GM18526 (cell line): ENCODE measurements around the gene EHD1.
A peak's percentile ranks its signal among the peaks of the same experiment; 100 is the strongest.

ENCODE experiments used
- POLR2A ChIP-seq: IDR thresholded peaks from 3 replicates; pipeline ENCODE4 v1.6.1; 2011; ENCODE audit not compliant: insufficient read length; ENCODE audit errors: extremely low read depth

The EHD1 gene

GRCh38 chr11:64878494-64879243 is at the start of gene EHD1:
TSS of gene EHD1 (minus strand) at chr11:64878621. CDS start at chr11:64878464, 157 bp downstream.
- peak; percentile 99 for TF ChIP-seq POLR2A

- TF ChIP-seq POLR2A, result no peak
Observed at GRCh38 chr11:64926689-64927088, 48.3 kb upstream of the EHD1 start.

GRCh38 chr11:64925536-64926436 is 47.4 kb upstream of the EHD1 start:
- no peak for TF ChIP-seq POLR2A

- no peak for TF ChIP-seq POLR2A
Observed at GRCh38 chr11:64924910-64925284, 46.5 kb upstream of the EHD1 start.

GRCh38 chr11:64923944-64924909 is 45.8 kb upstream of the EHD1 start, which contains the start of gene PPP2R5B:
TSS of gene PPP2R5B (plus strand) at chr11:64924689. CDS start at chr11:64925735, 1,046 bp downstream.
- TF ChIP-seq POLR2A, result no peak

- no peak for TF ChIP-seq POLR2A
Observed at GRCh38 chr11:64923151-64923661, 44.8 kb upstream of the EHD1 start.

GRCh38 chr11:64921384-64921783 is 43.0 kb upstream of the EHD1 start:
- TF ChIP-seq POLR2A, result no peak

GRCh38 chr11:64920124-64920523 is 41.7 kb upstream of the EHD1 start:
- no peak for TF ChIP-seq POLR2A

GRCh38 chr11:64919627-64920026 is 41.2 kb upstream of the EHD1 start:
- TF ChIP-seq POLR2A, result no peak

GRCh38 chr11:64918017-64918416 is 39.6 kb upstream of the EHD1 start:
- no peak for TF ChIP-seq POLR2A

GRCh38 chr11:64917663-64917995 is 39.2 kb upstream of the EHD1 start:
- TF ChIP-seq POLR2A, result no peak

- peak; percentile 82 for TF ChIP-seq POLR2A
Observed at GRCh38 chr11:64916775-64917662, 38.6 kb upstream of the EHD1 start, which contains the start of gene ATG2A. TSS of gene ATG2A (minus strand) at chr11:64917209. CDS start at chr11:64917135, 74 bp downstream.

GRCh38 chr11:64916040-64916774 is 37.8 kb upstream of the EHD1 start:
- no peak for TF ChIP-seq POLR2A

- TF ChIP-seq POLR2A, result no peak
Observed at GRCh38 chr11:64915376-64915887, 37.0 kb upstream of the EHD1 start.
